ENCODE data around the gene RERE. TPM values are rescaled to one million over a fixed set of nuclear protein-coding genes. Genes with fewer than 3 reads are reported as not detected.

RERE gene
- total and polyA plus RNA-seq, 2 donors (not counting 3 experiments of a cell fraction or from before 2014, with no cell fraction given) = 14.1 to 113 TPM

DNA sequence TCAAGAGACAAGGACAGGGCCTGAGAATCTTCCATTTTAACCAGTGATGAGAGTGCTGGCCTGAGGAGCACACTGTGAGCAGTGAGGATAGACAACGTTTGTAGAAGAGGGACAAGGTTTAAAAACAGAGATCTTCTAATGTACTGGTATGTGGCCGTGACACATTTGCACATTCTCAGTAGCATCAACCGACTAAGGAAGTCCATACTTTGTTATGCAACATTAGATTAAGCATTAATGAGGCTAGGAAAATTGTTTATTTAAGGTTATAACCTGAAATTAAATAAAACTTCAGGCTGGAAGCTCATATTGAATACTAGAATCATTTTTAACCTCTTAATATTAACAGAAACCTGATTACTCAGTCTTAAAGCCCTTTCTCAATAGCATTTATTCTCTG, 400.6 kb downstream of the RERE start:
- H3K9me1 ChIP-seq (replicated peaks; ENCODE audit: control insufficient read depth, extremely low read depth, insufficient read depth, low read length) = no peaks in the 10 kb centered on the region
- TF ChIP-seq JUN (IDR thresholded peaks at IDR 0.05; ENCODE audit: borderline replicate concordance, insufficient read depth, insufficient read length, low read depth) = no peak
- no peak overlapping the region for H3K27ac ChIP-seq (ENCODE audit: insufficient read depth, low read depth, low read length)
- H3K27me3 ChIP-seq (ENCODE audit: control insufficient read depth in 2 of 2, insufficient read depth in 2 of 2, low read length in 2 of 2) = no peaks in the 10 kb centered on the region
- H4K20me1 ChIP-seq (replicated peaks; ENCODE audit: control insufficient read depth, extremely low read depth, insufficient read depth, low read length) = no peaks in the 10 kb centered on the region
- peaks cover 29% of the 10 kb centered on the region for H3K4me1 ChIP-seq (ENCODE audit: control insufficient read depth, extremely low read depth, insufficient read depth, low read length)
- H3K4me3 ChIP-seq (replicated peaks in 1 of 3; ENCODE audit: insufficient read depth in 1 of 3, low read depth in 1 of 3, low read length in 3 of 3) = no peak overlapping the region
- ChIA-PET POLR2A (no interaction called here), CTCF (no interaction called here)
- no peak overlapping the region for H3K4me2 ChIP-seq (ENCODE audit: insufficient read depth, low read length)
- H3K9ac ChIP-seq (replicated peaks; ENCODE audit: extremely low read depth, insufficient read depth, low read length) = no peak overlapping the region
- dilution Hi-C loops (cut with MboI; ENCODE audit: extremely low pct_ligation_motif_present, low sequenced_read_pairs) (no loop called here), intact Hi-C loops (cut with micrococcal nuclease) (no loop called here)
- H3K9me3 ChIP-seq (replicated peaks; ENCODE audit: control insufficient read depth, insufficient read depth, low read length) = no peaks in the 10 kb centered on the region
- DNase-seq (ENCODE audit: low read depth, low spot score) (no peak), FAIRE-seq (no peak)
- H3K79me2 ChIP-seq (ENCODE audit: control insufficient read depth, insufficient read depth, low read length) = peaks cover 62% of the 10 kb centered on the region
- no TSS peak for BruUV-seq (replicated peaks)
- H2AFZ ChIP-seq (ENCODE audit: low read depth, low read length) = no peak overlapping the region
- peaks cover 6 to 14% of the 10 kb centered on the region in 2 experiments for H3K36me3 ChIP-seq (ENCODE audit: control insufficient read depth in 2 of 2, extremely low read depth in 1 of 2, insufficient read depth in 2 of 2, low read length in 2 of 2)

DNA sequence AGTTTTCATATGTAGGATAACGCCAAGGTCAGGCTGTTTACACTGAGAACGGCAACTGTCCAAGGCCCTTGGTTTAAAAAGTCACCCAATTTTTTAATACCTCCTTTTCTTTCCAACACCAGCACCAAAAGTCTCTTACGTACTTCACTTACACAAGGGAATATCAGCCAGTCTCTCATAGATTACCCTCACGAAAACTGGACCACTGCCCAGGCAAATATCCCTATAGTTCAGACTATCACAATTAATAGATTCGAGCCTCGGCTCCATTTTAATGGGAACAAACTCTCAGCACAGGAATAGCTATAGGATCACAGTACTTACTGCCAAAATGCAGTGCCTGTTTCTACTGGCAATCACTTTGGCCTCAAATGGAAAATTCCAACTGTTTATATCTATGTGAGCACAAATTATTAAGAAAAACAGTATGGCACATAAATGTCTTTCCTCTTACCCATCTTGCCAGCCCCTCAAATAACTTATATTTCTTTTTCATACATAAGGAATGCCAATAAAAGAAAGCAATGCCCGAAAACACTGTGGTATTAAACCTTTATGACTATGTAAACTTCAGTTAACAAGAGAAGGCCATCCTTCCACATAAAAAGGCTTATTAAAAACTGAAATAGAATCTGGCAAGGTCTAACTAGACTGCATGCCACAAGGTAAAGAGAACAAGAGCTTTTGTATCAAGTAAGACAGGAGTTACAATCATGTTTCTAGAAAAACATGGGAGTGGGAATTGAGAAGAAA, 401.7 kb downstream of the RERE start:
- Histone ChIP-seq H3K9me1 (replicated peaks; ENCODE audit: control insufficient read depth, extremely low read depth, insufficient read depth, low read length) (no peaks in the 10 kb centered on the region), H3K9me3 (replicated peaks; ENCODE audit: control insufficient read depth, insufficient read depth, low read length) (no peaks in the 10 kb centered on the region), H3K9ac (replicated peaks; ENCODE audit: extremely low read depth, insufficient read depth, low read length) (no peak overlapping the region), H3K27ac (ENCODE audit: insufficient read depth, low read depth, low read length) (no peak overlapping the region), H3K4me2 (ENCODE audit: insufficient read depth, low read length) (no peak overlapping the region), H3K79me2 (ENCODE audit: control insufficient read depth, insufficient read depth, low read length) (peaks cover 59% of the 10 kb centered on the region), H3K27me3 (ENCODE audit: control insufficient read depth in 2 of 2, insufficient read depth in 2 of 2, low read length in 2 of 2) (no peaks in the 10 kb centered on the region), H2AFZ (ENCODE audit: low read depth, low read length) (no peak overlapping the region), H3K36me3 (ENCODE audit: control insufficient read depth in 2 of 2, extremely low read depth in 1 of 2, insufficient read depth in 2 of 2, low read length in 2 of 2) (peaks cover 6 to 14% of the 10 kb centered on the region in 2 experiments), H4K20me1 (replicated peaks; ENCODE audit: control insufficient read depth, extremely low read depth, insufficient read depth, low read length) (no peaks in the 10 kb centered on the region), H3K4me3 (replicated peaks in 1 of 3; ENCODE audit: insufficient read depth in 1 of 3, low read depth in 1 of 3, low read length in 3 of 3) (no peak overlapping the region), H3K4me1 (ENCODE audit: control insufficient read depth, extremely low read depth, insufficient read depth, low read length) (peaks cover 35% of the 10 kb centered on the region)
- POLR2A ChIA-PET = no interaction called here
- no TSS peak for BruUV-seq (replicated peaks)
- FAIRE-seq = no peak
- dilution Hi-C loops (cut with MboI; ENCODE audit: extremely low pct_ligation_motif_present, low sequenced_read_pairs) (no loop called here), intact Hi-C loops (cut with micrococcal nuclease) (no loop called here)
- TF ChIP-seq JUN (IDR thresholded peaks at IDR 0.05; ENCODE audit: borderline replicate concordance, insufficient read depth, insufficient read length, low read depth) = no peak
- TF ChIP-seq POLR2AphosphoS5 (IDR thresholded peaks at IDR 0.05; ENCODE audit: insufficient read depth, low read depth, low read length) = no peak
- TF ChIP-seq GATA2 (IDR thresholded peaks at IDR 0.05; ENCODE audit: insufficient read depth, insufficient read length, low read depth, low read length) = no peak
- TF ChIP-seq FOS (IDR thresholded peaks at IDR 0.05; ENCODE audit: borderline replicate concordance, insufficient read depth, low read length) = no peak
- no peak for TF ChIP-seq EZH2 (IDR thresholded peaks at IDR 0.05; ENCODE audit: borderline replicate concordance, low read depth, low read length, severe bottlenecking)
- TF ChIP-seq, protein P1, sequence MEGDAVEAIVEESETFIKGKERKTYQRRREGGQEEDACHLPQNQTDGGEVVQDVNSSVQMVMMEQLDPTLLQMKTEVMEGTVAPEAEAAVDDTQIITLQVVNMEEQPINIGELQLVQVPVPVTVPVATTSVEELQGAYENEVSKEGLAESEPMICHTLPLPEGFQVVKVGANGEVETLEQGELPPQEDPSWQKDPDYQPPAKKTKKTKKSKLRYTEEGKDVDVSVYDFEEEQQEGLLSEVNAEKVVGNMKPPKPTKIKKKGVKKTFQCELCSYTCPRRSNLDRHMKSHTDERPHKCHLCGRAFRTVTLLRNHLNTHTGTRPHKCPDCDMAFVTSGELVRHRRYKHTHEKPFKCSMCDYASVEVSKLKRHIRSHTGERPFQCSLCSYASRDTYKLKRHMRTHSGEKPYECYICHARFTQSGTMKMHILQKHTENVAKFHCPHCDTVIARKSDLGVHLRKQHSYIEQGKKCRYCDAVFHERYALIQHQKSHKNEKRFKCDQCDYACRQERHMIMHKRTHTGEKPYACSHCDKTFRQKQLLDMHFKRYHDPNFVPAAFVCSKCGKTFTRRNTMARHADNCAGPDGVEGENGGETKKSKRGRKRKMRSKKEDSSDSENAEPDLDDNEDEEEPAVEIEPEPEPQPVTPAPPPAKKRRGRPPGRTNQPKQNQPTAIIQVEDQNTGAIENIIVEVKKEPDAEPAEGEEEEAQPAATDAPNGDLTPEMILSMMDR (IDR thresholded peaks at IDR 0.05; ENCODE audit: extremely low read depth in 1 of 2, insufficient read depth in 1 of 2, low read depth in 1 of 2, low read length in 2 of 2) = no peak
- no peak for TF ChIP-seq POLR2A (IDR thresholded peaks at IDR 0.05; ENCODE audit: low read depth, low read length)
- TF ChIP-seq, protein P2, sequence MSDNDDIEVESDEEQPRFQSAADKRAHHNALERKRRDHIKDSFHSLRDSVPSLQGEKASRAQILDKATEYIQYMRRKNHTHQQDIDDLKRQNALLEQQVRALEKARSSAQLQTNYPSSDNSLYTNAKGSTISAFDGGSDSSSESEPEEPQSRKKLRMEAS (IDR thresholded peaks at IDR 0.05; ENCODE audit: insufficient read depth, insufficient read length) = no peak
- no peak for TF ChIP-seq MYC (IDR thresholded peaks at IDR 0.05; ENCODE audit: low read depth, low read length)
- DNase-seq (ENCODE audit: low read depth, low spot score) = no peak
- CTCF ChIA-PET = no interaction called here
